Motor neuron (in vitro differentiated cells): ENCODE results near the gene FAT1. TPM values are rescaled to one million over a fixed set of nuclear protein-coding genes. Genes with fewer than 3 reads are reported as not detected.
"Not testable (repeated sequence)": the region's sequence is repeated elsewhere in the genome, so short reads cannot be mapped to it uniquely, and the experiment has no call there.

Source experiments
- ATAC-seq, 8 experiments: fragments of 200-7000 bp; cut with Tn5 transposase; replicated peaks in 6 of 8; 2 replicates each; pipeline ENCODE4 v1.8.0; 2021; ENCODE audit warnings: mild to moderate bottlenecking in 8 of 8, moderate library complexity in 8 of 8
- H3K27ac ChIP-seq, 2 donors: fragments of 250-450 bp; sonication (Bioruptor Pico); 2 replicates each; pipeline ENCODE4 v1.9.0; 2021; ENCODE audit warnings: antibody characterized with exemption in 2 of 2, mild to moderate bottlenecking in 2 of 2, moderate library complexity in 1 of 2
- H3K4me1 ChIP-seq, 2 donors: fragments of 250-450 bp; sonication (Bioruptor Pico); replicated peaks in 1 of 2; 2 replicates each; pipeline ENCODE4 v1.6.1; 2021; ENCODE audit warnings: antibody characterized with exemption in 2 of 2, mild to moderate bottlenecking in 2 of 2, moderate library complexity in 1 of 2
- H3K4me3 ChIP-seq, 5 donors: fragments of 250-450 bp; sonication (Bioruptor Pico); 2 replicates each; pipeline ENCODE4 v1.9.0; 2021; ENCODE audit warnings: antibody characterized with exemption in 5 of 5, mild to moderate bottlenecking in 5 of 5, moderate library complexity in 4 of 5
- WGBS, 10 experiments: fragments of 450-650 bp; shearing (Covaris generic); methylation state at CpG; one replicate each; pipeline ENCODE4 v1.0.0; 2022; 5-methylcytosine and 5-hydroxymethylcytosine counted together
- in situ Hi-C, 9 experiments: fragments of 400-800 bp; cut with MboI; loops; one replicate each; pipeline ENCODE4 v1.15.0; 2021; ENCODE audit warnings: low sequenced_read_pairs in 9 of 9, low pct_unique_long_range_greater_than_20kb in 2 of 9; ENCODE audit not compliant: unreplicated experiment in 9 of 9
- total RNA-seq, 8 experiments: library from RNA; unstranded; fragments of 300-600 nt; gene quantifications; 2 replicates each; pipeline versions ENCODE4 v1.2.3 to v1.2.4, GENCODE V29; 2022

Gene FAT1
- total RNA-seq, 8 experiments from 2014 or later, result 32.4 to 176 (median 62.8) TPM

DNA sequence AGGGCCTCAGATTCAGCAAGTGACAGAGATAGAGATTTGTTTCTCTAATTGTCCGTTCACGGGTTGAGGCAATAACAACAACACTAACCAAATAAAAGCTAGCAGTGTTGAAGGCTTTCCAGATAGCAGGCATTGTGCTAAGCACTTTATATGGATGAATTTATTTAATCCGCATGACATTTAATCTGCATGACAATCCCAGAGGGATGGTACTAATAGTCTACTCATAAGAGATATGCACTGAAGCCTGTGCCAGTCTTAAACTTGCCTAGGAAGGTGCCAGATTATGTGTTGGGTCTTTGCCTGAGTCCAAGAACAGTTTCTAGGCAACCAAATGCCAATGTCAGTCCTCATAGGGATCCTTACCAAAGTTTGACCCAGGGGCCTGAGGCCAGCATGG, 37.7 kb upstream of the FAT1 start:
- ATAC-seq, result peak in 5 of 8 experiments; percentile 59 to 86 (median 69)
- H3K4me1 ChIP-seq, result peaks cover 13 to 26% of the 10 kb centered on the region in 2 donors
- no peak overlapping the region for H3K4me3 ChIP-seq
- in situ Hi-C loops, result no loop called here
- 14 to 100% (median 90%) methylated on average over 1 to 3 of the region's 3 CpGs; no CpG with 5 or more reads in 3 of the 10 experiments for WGBS, 10 experiments
- H3K27ac ChIP-seq, result no peak overlapping the region

DNA sequence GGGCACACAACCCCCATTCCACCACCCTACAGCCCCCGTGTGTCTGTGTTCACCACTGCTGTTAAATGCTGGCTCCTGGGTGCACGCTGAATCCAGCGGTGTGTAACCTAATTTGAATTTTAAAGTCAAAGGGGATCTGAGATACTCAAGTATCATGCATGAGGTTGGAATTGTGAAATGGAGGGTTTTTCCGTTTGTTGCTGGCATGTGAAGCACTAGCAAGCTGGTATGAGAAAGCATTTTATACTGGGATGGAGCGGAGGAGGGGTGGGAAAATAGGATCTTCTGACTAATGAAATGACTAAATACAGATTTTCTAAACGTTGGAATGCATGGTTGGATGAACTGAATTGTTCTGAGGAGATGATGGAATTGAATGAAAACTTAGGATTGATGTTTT, 36.9 kb upstream of the FAT1 start:
- in situ Hi-C loops, result no loop called here
- 33 to 100% (median 66%) methylated on average over 1 to 5 of the region's 6 CpGs; no CpG with 5 or more reads in 2 of the 10 experiments for WGBS, 10 experiments
- peak in 3 of 8 experiments; percentile 12 to 30 (median 22) for ATAC-seq
- Histone ChIP-seq H3K4me1 (peaks cover 8 to 20% of the 10 kb centered on the region in 2 donors), H3K4me3 (no peak overlapping the region), H3K27ac (no peak overlapping the region)

DNA sequence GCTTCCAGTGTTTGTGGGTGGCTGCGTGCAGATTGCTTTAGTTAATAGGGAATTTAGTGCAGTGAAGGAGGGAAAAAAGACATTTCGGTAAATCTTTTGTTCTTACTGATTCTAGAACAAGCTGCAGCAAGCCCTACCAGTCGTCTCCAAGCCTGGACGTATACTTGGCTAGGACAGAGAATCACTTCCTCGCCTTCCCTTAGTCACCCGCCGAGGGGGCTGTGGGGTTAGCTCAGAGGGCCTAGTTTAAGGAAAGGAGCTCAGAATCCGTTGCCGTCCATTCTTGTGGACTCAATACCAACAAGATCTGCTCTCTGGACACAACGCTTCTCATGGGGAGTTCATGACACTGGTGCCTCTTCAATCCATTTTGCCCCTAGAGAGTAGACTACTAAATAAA, 36.3 kb upstream of the FAT1 start:
- WGBS, 10 experiments, result 60 to 96% (median 86%) methylated on average over 1 to 10 of the region's 10 CpGs
- no peak for ATAC-seq
- in situ Hi-C loops, result no loop called here

DNA sequence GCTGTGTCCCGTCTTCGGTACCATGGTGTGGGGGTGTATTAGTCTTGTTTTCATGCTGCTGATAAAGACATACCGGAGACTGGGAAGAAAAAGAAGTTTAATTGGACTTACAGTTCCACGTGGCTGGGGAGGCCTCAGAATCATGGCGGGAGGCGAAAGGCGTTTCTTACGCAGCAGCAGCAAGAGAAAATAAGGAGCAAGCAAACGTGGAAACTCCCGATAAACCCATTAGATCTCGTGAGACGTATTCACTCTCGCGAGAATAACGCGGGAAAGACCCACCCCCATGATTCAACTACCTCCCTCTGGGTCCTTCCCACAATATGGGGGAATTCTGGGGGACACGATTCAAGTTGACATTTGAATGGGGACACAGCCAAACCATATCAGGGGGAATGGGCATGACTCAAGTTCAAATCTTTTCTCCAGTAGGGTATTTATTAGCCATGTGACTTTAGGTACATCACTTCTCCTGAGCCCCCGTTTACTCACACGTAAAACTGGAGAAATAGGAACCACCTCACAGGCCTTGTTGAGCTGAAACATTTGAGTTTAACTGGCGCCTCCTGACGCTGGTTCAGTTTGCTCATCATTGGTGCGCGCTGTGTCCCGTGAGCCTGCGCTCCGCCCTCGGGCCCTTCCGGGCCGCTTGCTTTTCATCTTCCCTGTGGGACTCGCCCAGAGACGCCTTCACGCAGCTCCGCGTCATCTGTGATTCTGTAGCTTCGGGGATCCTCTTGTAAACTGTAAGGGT, 35.5 kb upstream of the FAT1 start:
- peaks cover 3 to 12% of the 10 kb centered on the region in 2 donors for H3K4me1 ChIP-seq
- H3K4me3 ChIP-seq, result no peak overlapping the region
- ATAC-seq, result no peak
- no peak overlapping the region for H3K27ac ChIP-seq
- WGBS, 10 experiments, result 72 to 100% (median 95%) methylated on average over 3 to 20 of the region's 35 CpGs
- in situ Hi-C loops, result no loop called here

More for the DNA sequence above, 36.3 kb upstream of the FAT1 start:
- Histone ChIP-seq H3K4me3 (no peak overlapping the region), H3K4me1 (peaks cover 4 to 14% of the 10 kb centered on the region in 2 donors), H3K27ac (no peak overlapping the region)

DNA sequence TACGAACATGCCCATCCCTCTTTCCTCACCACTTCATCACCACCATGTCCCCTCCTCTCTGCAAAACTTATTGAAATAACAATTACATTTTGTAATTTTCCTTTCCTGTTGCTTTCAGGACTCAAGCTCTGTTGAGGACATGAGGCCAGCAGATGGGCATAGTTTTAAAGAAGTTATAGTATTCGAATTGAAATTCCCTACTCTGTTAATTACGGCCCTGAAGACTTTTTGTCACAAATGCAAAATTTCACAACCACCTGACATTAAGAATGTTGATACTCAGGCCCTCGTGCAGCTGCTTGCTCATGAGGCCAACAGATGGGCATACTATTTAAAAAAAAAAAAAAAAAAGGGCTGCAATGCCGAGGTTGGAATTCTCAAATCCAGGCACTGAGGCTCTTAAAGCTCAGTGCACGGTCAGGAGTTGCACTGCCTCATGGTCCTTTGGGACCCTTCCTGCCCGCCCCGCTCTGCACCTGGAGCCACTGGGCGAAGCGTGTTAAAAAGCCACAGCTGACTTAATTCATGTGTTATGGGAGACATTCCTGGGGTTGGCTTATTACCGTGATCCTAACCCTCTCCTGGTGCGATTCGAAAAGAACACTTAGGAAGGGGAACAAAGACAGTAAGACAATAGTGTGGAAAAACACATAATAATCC, 34.2 kb upstream of the FAT1 start:
- ATAC-seq, result peak in 3 of 8 experiments; percentile 18 to 83 (median 74)
- in situ Hi-C loops, result no loop called here
- 12 to 80% (median 61%) methylated on average over 1 to 11 of the region's 13 CpGs for WGBS, 10 experiments
- no peak overlapping the region for H3K4me3 ChIP-seq
- H3K4me1 ChIP-seq, result peaks cover 3 to 12% of the 10 kb centered on the region in 2 donors
- no peak overlapping the region for H3K27ac ChIP-seq

DNA sequence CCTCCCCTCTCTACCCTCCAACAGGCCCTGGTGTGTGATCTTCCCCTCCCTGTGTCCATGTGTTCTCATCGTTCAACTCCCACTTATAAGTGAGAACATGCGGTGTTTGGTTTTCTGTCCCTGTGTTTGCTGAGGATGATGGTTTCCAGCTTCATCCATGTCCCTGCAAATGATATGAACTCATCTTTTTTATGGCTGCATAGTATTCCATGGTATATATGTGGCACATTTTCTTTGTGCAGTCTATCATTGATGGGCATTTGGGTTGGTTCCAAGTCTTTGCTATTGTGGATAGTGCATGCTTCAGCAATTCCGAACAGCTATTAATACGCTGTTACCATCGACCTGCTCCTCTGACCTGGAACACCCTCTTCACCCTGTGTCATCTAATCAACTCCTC, 32.9 kb upstream of the FAT1 start:
- H3K27ac ChIP-seq, ATAC-seq, H3K4me3 ChIP-seq, in situ Hi-C loops: not testable (repeated sequence)
- peaks cover 3 to 11% of the 10 kb centered on the region in 2 donors for H3K4me1 ChIP-seq
- 40 to 100% (median 100%) methylated on average over 1 to 5 of the region's 5 CpGs; no CpG with 5 or more reads in 2 of the 10 experiments for WGBS, 10 experiments

DNA sequence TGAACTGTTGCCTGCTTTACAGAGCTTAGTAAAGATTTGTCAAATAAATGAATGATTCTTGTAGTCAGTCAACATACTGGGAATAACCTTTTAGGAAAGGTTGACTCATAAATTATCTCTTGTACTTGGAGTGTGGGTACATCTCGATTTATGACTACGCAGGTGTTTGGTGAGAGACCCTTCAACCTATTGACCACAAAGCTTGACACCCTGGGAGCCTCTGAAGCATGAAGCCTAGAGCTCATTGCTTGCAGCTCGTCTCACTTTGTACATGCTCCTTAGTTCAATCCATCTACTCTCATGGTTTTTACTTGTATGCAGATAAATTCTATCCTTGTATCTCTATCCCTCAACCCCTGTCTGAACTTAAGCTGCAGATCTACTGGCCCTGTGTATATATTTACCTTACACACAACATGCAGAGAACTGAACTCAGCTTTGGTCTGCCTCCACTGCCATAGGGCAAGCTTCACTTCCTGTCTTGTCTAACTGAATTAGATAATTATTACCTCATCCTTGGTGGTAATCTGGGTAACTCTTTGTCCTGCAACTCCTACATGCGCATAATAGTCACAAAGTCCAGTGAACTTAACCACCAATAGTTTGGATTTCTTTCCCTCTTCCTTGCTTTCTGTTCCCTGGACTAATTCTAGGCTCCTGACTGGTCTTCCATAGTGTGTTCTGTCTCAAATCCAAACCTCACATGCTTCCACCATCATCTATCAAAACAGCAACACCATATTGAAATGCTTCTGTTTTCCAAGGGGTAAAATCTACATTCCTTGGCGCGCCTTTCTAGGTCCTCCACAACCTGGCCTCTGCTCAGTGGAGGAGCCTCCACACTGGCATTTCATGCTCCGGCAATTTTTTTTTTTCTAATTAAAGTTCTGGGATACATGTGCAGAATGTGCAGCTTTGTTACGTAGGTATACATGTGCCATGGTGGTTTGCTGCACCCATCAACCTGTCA, 32.2 kb upstream of the FAT1 start:
- in situ Hi-C loops, result no loop called here
- Histone ChIP-seq H3K27ac (no peak overlapping the region), H3K4me1 (peaks cover 0 to 4% of the 10 kb centered on the region in 2 donors), H3K4me3 (no peak overlapping the region)
- 64 to 100% (median 93%) methylated on average over 4 to 8 of the region's 8 CpGs; no CpG with 5 or more reads in 1 of the 10 experiments for WGBS, 10 experiments
- ATAC-seq, result peak in 1 of 8 experiments; percentile 26

DNA sequence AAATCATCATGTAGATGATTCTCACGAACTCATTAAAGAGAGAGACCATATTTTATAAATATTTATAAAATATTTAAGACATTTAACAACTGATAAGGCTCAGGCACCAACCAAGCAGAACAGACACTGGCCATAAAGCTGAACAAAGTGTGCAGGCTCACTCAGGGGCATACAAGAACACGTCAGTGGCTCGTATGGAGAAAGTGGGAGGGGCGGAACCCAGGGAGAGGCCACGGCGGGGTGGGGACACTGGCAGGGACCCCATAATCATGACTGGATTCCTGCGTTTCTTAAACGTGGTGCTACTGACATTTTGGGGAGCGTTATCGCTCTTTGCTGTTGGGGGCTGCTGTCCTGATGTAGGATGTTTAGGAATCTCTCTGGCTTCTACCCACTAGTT, 31.3 kb upstream of the FAT1 start:
- Histone ChIP-seq H3K4me3 (no peak overlapping the region), H3K27ac (no peak overlapping the region), H3K4me1 (no peaks in the 10 kb centered on the region)
- in situ Hi-C loops, result no loop called here
- WGBS, 10 experiments, result 14 to 100% (median 75%) methylated on average over 1 to 8 of the region's 10 CpGs; no CpG with 5 or more reads in 2 of the 10 experiments
- ATAC-seq, result no peak

DNA sequence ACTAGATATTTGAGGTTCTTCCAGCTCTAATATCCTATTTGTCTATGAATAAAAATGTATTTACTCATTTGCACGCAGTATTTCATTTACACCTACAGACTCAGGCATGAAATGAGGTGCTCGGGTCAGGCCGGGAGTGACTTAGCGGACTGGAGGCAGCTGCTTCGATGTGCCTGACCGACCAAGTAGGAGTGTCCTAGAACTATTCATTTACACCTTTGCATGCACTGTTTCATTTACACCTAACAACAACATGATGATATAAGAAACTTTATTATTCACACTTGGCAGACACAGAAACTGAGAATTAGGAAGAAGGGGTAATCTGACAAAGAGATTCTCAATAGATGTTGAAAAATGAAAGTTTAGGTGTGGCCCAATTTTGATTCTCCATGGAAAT, 28.7 kb upstream of the FAT1 start:
- H3K4me1 ChIP-seq, result no peaks in the 10 kb centered on the region
- H3K27ac ChIP-seq, result no peak overlapping the region
- no peak overlapping the region for H3K4me3 ChIP-seq
- no peak for ATAC-seq
- 87 to 100% (median 92%) methylated on average over 1 to 6 of the region's 6 CpGs; no CpG with 5 or more reads in 1 of the 10 experiments for WGBS, 10 experiments
- in situ Hi-C loops, result no loop called here

DNA sequence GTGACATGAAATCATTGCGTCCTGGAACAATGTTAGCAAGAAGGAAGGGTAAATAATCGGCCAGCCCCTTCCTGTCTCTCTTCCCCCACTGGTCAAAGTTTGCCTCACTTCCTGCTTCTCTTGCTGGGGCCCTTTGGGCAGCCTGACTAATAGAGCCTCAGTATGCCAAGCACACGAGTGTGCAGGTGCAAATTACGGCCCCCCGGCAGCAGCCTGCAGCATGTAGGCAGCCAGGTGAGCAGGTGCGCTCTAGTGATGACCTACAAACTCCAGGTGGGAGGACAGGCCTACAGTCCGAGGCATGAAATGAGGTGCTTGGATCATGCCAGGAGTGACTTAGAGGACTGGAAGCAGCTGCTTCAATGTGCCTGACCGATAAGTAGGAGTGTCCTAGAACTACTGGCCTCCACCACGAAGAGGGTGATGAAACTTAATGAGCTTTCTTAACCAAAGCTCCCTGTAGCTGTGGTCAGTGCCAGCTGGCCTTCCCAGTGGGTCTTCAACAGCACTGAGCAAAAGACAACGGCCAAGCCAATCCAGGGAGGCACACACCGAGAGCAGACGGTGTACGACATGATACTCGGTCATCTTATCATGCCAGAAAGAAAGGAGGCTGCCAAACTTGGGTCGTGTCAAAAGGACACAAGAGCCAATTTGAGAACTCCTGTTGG, 26.1 kb upstream of the FAT1 start:
- Histone ChIP-seq H3K27ac (no peak overlapping the region), H3K4me1 (no peaks in the 10 kb centered on the region), H3K4me3 (no peak overlapping the region)
- WGBS, 10 experiments, result 57 to 90% (median 81%) methylated on average over 2 to 15 of the region's 15 CpGs; no CpG with 5 or more reads in 2 of the 10 experiments
- in situ Hi-C loops, result loop anchor here in 3 of 9 experiments (25.0 kb wide), 2 partner anchors 163 to 188 kb away; no protein-coding TSS in a partner anchor
- no peak for ATAC-seq

DNA sequence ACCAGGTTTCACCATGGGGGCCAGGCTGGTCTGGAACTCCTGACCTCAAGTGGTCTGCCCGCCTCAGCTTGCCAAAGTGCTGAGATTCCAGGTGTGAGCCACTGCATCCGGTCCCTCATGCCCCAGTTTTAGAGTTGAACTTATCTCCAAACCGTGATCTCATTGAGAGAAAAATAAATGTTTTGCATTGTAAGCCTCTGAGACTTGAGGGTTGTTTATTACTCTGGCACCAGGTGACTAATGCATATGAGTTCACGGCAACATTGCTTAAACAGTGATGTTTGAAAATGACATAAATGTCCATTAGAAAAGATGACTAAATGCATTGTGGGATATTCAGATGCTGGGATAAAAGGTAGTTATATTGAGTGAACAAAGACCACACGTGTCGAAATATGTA, 22.9 kb upstream of the FAT1 start:
- ATAC-seq, result peak in 1 of 8 experiments; percentile 43
- in situ Hi-C loops, result loop anchor here in 3 of 9 experiments (25.0 kb wide), 2 partner anchors 166 to 191 kb away; no protein-coding TSS in a partner anchor
- H3K4me1 ChIP-seq, result no peaks in the 10 kb centered on the region
- H3K27ac ChIP-seq, result no peak overlapping the region
- no peak overlapping the region for H3K4me3 ChIP-seq
- 42 to 97% (median 80%) methylated on average over 2 to 6 of the region's 6 CpGs; no CpG with 5 or more reads in 1 of the 10 experiments for WGBS, 10 experiments

DNA sequence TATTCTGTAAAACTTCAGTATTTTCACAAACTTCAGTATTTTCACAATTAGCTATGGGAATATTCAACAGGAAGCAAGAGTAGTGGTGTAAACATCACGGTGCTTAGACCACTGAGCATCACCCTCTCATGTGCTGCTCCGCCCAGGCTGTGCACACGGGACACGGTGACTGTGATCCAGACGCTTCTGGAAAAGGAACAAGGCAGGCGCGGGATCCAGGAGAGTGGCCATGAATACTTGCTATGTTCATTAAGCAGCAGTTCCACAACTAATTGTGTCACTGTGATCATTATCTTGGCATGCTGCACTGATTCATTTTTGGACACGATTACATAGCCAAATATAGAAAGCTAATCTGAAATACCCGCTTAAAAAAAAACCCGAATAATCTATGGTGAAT, 19.6 kb upstream of the FAT1 start:
- peak in 2 of 8 experiments; percentile 32 to 37 for ATAC-seq
- in situ Hi-C loops, result loop anchor here in 3 of 9 experiments (25.0 kb wide), 2 partner anchors 169 to 194 kb away; no protein-coding TSS in a partner anchor
- Histone ChIP-seq H3K4me3 (no peak overlapping the region), H3K27ac (no peak overlapping the region), H3K4me1 (no peaks in the 10 kb centered on the region)
- 3 to 97% (median 88%) methylated on average over 2 to 10 of the region's 10 CpGs for WGBS, 10 experiments
